Kidney (tissue), 14 donors: ENCODE results near the gene ZNF789. TPM values are rescaled to one million over a fixed set of nuclear protein-coding genes. Genes with fewer than 3 reads are reported as not detected.
A peak's percentile ranks its signal among the peaks of the same experiment; 100 is the strongest.

Source experiments
- DNase-seq, 5 donors: peaks; one replicate each; pipeline ENCODE4 v3.0.0-alpha.2; 2013 to 2020
- FAIRE-seq: peaks from 2 replicates; lab custom pipeline; 2012; peaks lifted over from hg19 to GRCh38; lab: Jason Lieb, UNC
- H3K27ac ChIP-seq, 2 donors: one replicate each; pipeline ENCODE4 v1.7.0; 2013; ENCODE audit warnings: low read depth in 2 of 2, low read length in 2 of 2, inconsistent platforms in 1 of 2
- H3K27me3 ChIP-seq: one replicate; pipeline ENCODE4 v1.7.1; 2013; ENCODE audit warnings: low read length, inconsistent platforms; ENCODE audit not compliant: control insufficient read depth, insufficient read depth
- H3K36me3 ChIP-seq, 3 donors: one replicate each; pipeline versions ENCODE4 v1.7.0 to v1.7.1; 2013; ENCODE audit warnings: low read length in 3 of 3, control low read depth in 1 of 3, inconsistent platforms in 1 of 3; ENCODE audit not compliant: insufficient read depth in 3 of 3, control insufficient read depth in 2 of 3
- H3K4me1 ChIP-seq, 3 donors: one replicate each; pipeline versions ENCODE4 v1.7.0 to v1.7.1; 2013; ENCODE audit warnings: low read length in 3 of 3, inconsistent platforms in 1 of 3, low read depth in 1 of 3; ENCODE audit not compliant: control insufficient read depth in 2 of 3, insufficient read depth in 2 of 3
- H3K4me3 ChIP-seq, 3 donors: one replicate each; pipeline versions ENCODE4 v1.7.0 to v1.8.1; 2013; ENCODE audit warnings: low read length in 3 of 3, control low read depth in 1 of 3, inconsistent platforms in 1 of 3
- H3K9ac ChIP-seq, 3 donors: one replicate each; pipeline versions ENCODE4 v1.7.0 to v1.7.1; 2013; ENCODE audit warnings: low read length in 3 of 3, control low read depth in 1 of 3, inconsistent platforms in 1 of 3
- H3K9me3 ChIP-seq, 3 donors: one replicate each; pipeline versions ENCODE4 v1.7.0 to v1.7.1; 2013; ENCODE audit warnings: low read length in 3 of 3, control low read depth in 1 of 3, inconsistent platforms in 1 of 3; ENCODE audit not compliant: control insufficient read depth in 2 of 3, insufficient read depth in 1 of 3
- CTCF ChIP-seq: IDR thresholded peaks from 3 replicates; pipeline ENCODE4 v1.5.1; 2012; ENCODE audit warnings: mild to moderate bottlenecking, moderate library complexity, borderline replicate concordance; ENCODE audit not compliant: insufficient read depth; ENCODE audit errors: extremely low read depth
- intact Hi-C: fragments of 100-400 bp; cut with DNase I; formaldehyde crosslinking; loops from one replicate; pipeline ENCODE4 v1.11.1; 2022
- polyA plus RNA-seq: library from polyadenylated mRNA; stranded (reverse); fragments of 350-450 nt; fragmentation: Illumina TruSeq; extraction: RNeasy Lipid Tissue Mini Kit (QIAGEN cat#74804); gene quantifications from one replicate; pipeline ENCODE4 v1.2.3, GENCODE V29; 2014; ENCODE audit warnings: low read depth, low replicate concordance; ENCODE audit not compliant: insufficient read depth
- total RNA-seq: library from RNA; stranded (reverse); fragmentation: NEBNext Ultra II Directional; extraction: Animal tissue kit (Norgen Biotek cat#: 25700); gene quantifications from one replicate; pipeline ENCODE4 v1.2.1, GENCODE V29; 2021
- donor health status: control.
- donor health status: control.
- donor health status: control.
- donor health status: control.
- donor health status: control.
- donor health status: DM: yes; HTN: yes; CAD: no.
- donor health status: Normal renal cell carcinoma (clear cell type).

Gene ZNF789
- total and polyA plus RNA-seq, 2 donors from 2014 or later: 10.6 to 14.8 TPM

- Histone ChIP-seq H3K4me3 (no peak overlapping the region), H3K27ac (no peak overlapping the region), H3K36me3 (peaks cover 15 to 16% (median 15%) of the 10 kb centered on the region in 3 donors), H3K9ac (no peak overlapping the region), H3K27me3 (no peaks in the 10 kb centered on the region), H3K4me1 (no peaks in the 10 kb centered on the region), H3K9me3 (peaks cover 7 to 49% (median 21%) of the 10 kb centered on the region in 3 donors)
- no peak for FAIRE-seq
- no peak for TF ChIP-seq CTCF
- intact Hi-C loops: no loop called here
- DNase-seq: peak in 1 of 5 donors; percentile 1
Measured at GRCh38 chr7:99535667-99536066, 63.0 kb downstream of the ZNF789 start.

Other genes starting within 250 kb of the ZNF789 start
- gene MYH16, start 200.1 kb upstream of the ZNF789 start, total RNA-seq: not detected
- not detected for gene MYH16, start 200.1 kb upstream of the ZNF789 start, polyA plus RNA-seq
- gene ARPC1A, start 147.0 kb upstream of the ZNF789 start, total RNA-seq: 119 TPM
- 117 TPM for gene ARPC1A, start 147.0 kb upstream of the ZNF789 start, polyA plus RNA-seq
- 216 TPM for gene ARPC1B, start 98.2 kb upstream of the ZNF789 start, total RNA-seq
- gene ARPC1B, start 98.2 kb upstream of the ZNF789 start, polyA plus RNA-seq: 74.1 TPM
- 84.7 TPM for gene PDAP1, start 64.3 kb upstream of the ZNF789 start, total RNA-seq
- gene PDAP1, start 64.3 kb upstream of the ZNF789 start, polyA plus RNA-seq: 119 TPM
- 79.0 TPM for gene BUD31, start 63.9 kb upstream of the ZNF789 start, total RNA-seq
- 141 TPM for gene BUD31, start 63.9 kb upstream of the ZNF789 start, polyA plus RNA-seq
- gene PTCD1, start 34.1 kb upstream of the ZNF789 start, total RNA-seq: 5.4 TPM
- gene PTCD1, start 34.1 kb upstream of the ZNF789 start, polyA plus RNA-seq: 2.9 TPM
- gene CPSF4, start 33.9 kb upstream of the ZNF789 start, total RNA-seq: 28.9 TPM
- 24.2 TPM for gene CPSF4, start 33.9 kb upstream of the ZNF789 start, polyA plus RNA-seq
- 225 TPM for gene ATP5MF, start 6.7 kb upstream of the ZNF789 start, total RNA-seq
- 1,292 TPM for gene ATP5MF, start 6.7 kb upstream of the ZNF789 start, polyA plus RNA-seq
- gene ZNF394, start 27.4 kb downstream of the ZNF789 start, total RNA-seq: 33.6 TPM
- 15.7 TPM for gene ZNF394, start 27.4 kb downstream of the ZNF789 start, polyA plus RNA-seq
- gene ZKSCAN5, start 31.8 kb downstream of the ZNF789 start, total RNA-seq: 9.1 TPM
- 4.6 TPM for gene ZKSCAN5, start 31.8 kb downstream of the ZNF789 start, polyA plus RNA-seq
- 6.8 TPM for gene FAM200A, start 79.2 kb downstream of the ZNF789 start, total RNA-seq
- gene FAM200A, start 79.2 kb downstream of the ZNF789 start, polyA plus RNA-seq: 6.9 TPM
- 66.8 TPM for gene ZNF655, start 85.8 kb downstream of the ZNF789 start, total RNA-seq
- 30.4 TPM for gene ZNF655, start 85.8 kb downstream of the ZNF789 start, polyA plus RNA-seq
- gene TMEM225B, start 125.4 kb downstream of the ZNF789 start, total RNA-seq: 2.6 TPM
- gene TMEM225B, start 125.4 kb downstream of the ZNF789 start, polyA plus RNA-seq: 1.6 TPM
- 20.4 TPM for gene ZSCAN25, start 144.1 kb downstream of the ZNF789 start, total RNA-seq
- 4.7 TPM for gene ZSCAN25, start 144.1 kb downstream of the ZNF789 start, polyA plus RNA-seq
- 13.5 TPM for gene CYP3A5, start 207.1 kb downstream of the ZNF789 start, total RNA-seq
- 7.6 TPM for gene CYP3A5, start 207.1 kb downstream of the ZNF789 start, polyA plus RNA-seq